NCI-H526 (cell line): ENCODE data around the gene ELOA2.
"Not testable (repeated sequence)": the region's sequence is repeated elsewhere in the genome, so short reads cannot be mapped to it uniquely, and the experiment has no call there.

ENCODE experiments used
- DNase-seq, 2 experiments: peaks; one replicate each; lab custom pipeline; 2025; lab: John Stamatoyannopoulos, UW

The ELOA2 gene

GRCh38 chr18:47020757-47021156 lies 14.7 kb downstream of the ELOA2 start:
- DNase-seq = not testable (repeated sequence)

GRCh38 chr18:47019870-47020269 lies 15.6 kb downstream of the ELOA2 start:
- DNase-seq = not testable (repeated sequence)
